GM18951 (cell line): Measurements from ENCODE around the gene IPCEF1.
"Not testable (repeated sequence)": the region's sequence is repeated elsewhere in the genome, so short reads cannot be mapped to it uniquely, and the experiment has no call there.

Experiments
- POLR2A ChIP-seq: IDR thresholded peaks from 4 replicates; pipeline ENCODE4 v1.6.1; 2011; ENCODE audit warnings: mild to moderate bottlenecking; ENCODE audit not compliant: insufficient read length, insufficient read depth; ENCODE audit errors: extremely low read depth
- in situ Hi-C: fragments of 300-500 bp; cut with MboI; formaldehyde crosslinking; loops from one replicate; pipeline ENCODE4 v1.12.0; 2022; ENCODE audit warnings: low sequenced_read_pairs, mixed read lengths, inconsistent platforms; ENCODE audit not compliant: unreplicated experiment

The IPCEF1 gene

GRCh38 chr6:154258064-154258757 lies 98.4 kb downstream of the IPCEF1 start:
- in situ Hi-C loops = loop anchor here (25.0 kb wide), 1 partner anchor 1271 kb away; the partner anchor contains the start of gene FBXO5
- no peak for TF ChIP-seq POLR2A

GRCh38 chr6:154257067-154257466 lies 99.5 kb downstream of the IPCEF1 start:
- in situ Hi-C loops = loop anchor here (25.0 kb wide), 1 partner anchor 1270 kb away; the partner anchor contains the start of gene FBXO5
- no peak for TF ChIP-seq POLR2A

GRCh38 chr6:154252678-154253077 lies 103.9 kb downstream of the IPCEF1 start:
- TF ChIP-seq POLR2A = no peak
- in situ Hi-C loops = loop anchor here (25.0 kb wide), 1 partner anchor 1265 kb away; the partner anchor contains the start of gene FBXO5

GRCh38 chr6:154251116-154251515 lies 105.5 kb downstream of the IPCEF1 start:
- in situ Hi-C loops = loop anchor here (25.0 kb wide), 1 partner anchor 1264 kb away; the partner anchor contains the start of gene FBXO5
- TF ChIP-seq POLR2A = no peak

GRCh38 chr6:154249499-154250298 lies 106.9 kb downstream of the IPCEF1 start:
- in situ Hi-C loops = loop anchor here (25.0 kb wide), 1 partner anchor 1262 kb away; the partner anchor contains the start of gene FBXO5

GRCh38 chr6:154247119-154247861 lies 109.3 kb downstream of the IPCEF1 start:
- in situ Hi-C loops = no loop called here
- TF ChIP-seq POLR2A = no peak

More at GRCh38 chr6:154249499-154250298, 106.9 kb downstream of the IPCEF1 start:
- peak; percentile 40 for TF ChIP-seq POLR2A

GRCh38 chr6:154246723-154247118 lies 109.9 kb downstream of the IPCEF1 start:
- TF ChIP-seq POLR2A = peak; percentile 35
- in situ Hi-C loops = no loop called here

- in situ Hi-C loops = no loop called here
- TF ChIP-seq POLR2A = no peak
These were observed 111.1 kb downstream of the IPCEF1 start for GRCh38 chr6:154245506-154245905.

- no peak for TF ChIP-seq POLR2A
- in situ Hi-C loops = no loop called here
These were observed 112.5 kb downstream of the IPCEF1 start for GRCh38 chr6:154243793-154244750.

GRCh38 chr6:154242617-154243357 lies 113.8 kb downstream of the IPCEF1 start:
- no peak for TF ChIP-seq POLR2A
- in situ Hi-C loops = no loop called here

GRCh38 chr6:154241581-154241980 lies 115.0 kb downstream of the IPCEF1 start:
- in situ Hi-C loops = no loop called here

GRCh38 chr6:154241061-154241460 lies 115.5 kb downstream of the IPCEF1 start:
- in situ Hi-C loops = not testable (repeated sequence)

More at GRCh38 chr6:154241581-154241980, 115.0 kb downstream of the IPCEF1 start:
- TF ChIP-seq POLR2A = no peak

- in situ Hi-C loops = no loop called here
- TF ChIP-seq POLR2A = no peak
These were observed 117.2 kb downstream of the IPCEF1 start for GRCh38 chr6:154239392-154239791.
